ENCODE measurements around the gene PLCL1. TPM values are rescaled to one million over a fixed set of nuclear protein-coding genes. Genes with fewer than 3 reads are reported as not detected.

Gene PLCL1
- total RNA-seq, 2 donors from 2014 or later = 2.0 to 2.9 TPM

- TF ChIP-seq POLR2A (IDR thresholded peaks at IDR 0.05) = no peak
- TF ChIP-seq, protein P1, sequence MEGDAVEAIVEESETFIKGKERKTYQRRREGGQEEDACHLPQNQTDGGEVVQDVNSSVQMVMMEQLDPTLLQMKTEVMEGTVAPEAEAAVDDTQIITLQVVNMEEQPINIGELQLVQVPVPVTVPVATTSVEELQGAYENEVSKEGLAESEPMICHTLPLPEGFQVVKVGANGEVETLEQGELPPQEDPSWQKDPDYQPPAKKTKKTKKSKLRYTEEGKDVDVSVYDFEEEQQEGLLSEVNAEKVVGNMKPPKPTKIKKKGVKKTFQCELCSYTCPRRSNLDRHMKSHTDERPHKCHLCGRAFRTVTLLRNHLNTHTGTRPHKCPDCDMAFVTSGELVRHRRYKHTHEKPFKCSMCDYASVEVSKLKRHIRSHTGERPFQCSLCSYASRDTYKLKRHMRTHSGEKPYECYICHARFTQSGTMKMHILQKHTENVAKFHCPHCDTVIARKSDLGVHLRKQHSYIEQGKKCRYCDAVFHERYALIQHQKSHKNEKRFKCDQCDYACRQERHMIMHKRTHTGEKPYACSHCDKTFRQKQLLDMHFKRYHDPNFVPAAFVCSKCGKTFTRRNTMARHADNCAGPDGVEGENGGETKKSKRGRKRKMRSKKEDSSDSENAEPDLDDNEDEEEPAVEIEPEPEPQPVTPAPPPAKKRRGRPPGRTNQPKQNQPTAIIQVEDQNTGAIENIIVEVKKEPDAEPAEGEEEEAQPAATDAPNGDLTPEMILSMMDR (IDR thresholded peaks at IDR 0.05) = no peak
- H3K4me3 ChIP-seq = no peak overlapping the region
- no peaks in the 10 kb centered on the region for H3K9me3 ChIP-seq
- peak overlapping the region in 1 of 4 donors; percentile 20 for H3K27ac ChIP-seq
- peak in 1 of 4 donors; percentile 33 for DNase-seq
- no peak for ATAC-seq
- H3K36me3 ChIP-seq (replicated peaks in 1 of 2; ENCODE audit: insufficient read depth in 1 of 2, low read depth in 2 of 2) = no peaks in the 10 kb centered on the region
- peaks cover 3% of the 10 kb centered on the region for H3K4me1 ChIP-seq
- WGBS, 2 donors = 50 to 76% methylated on average over 2 of the region's 2 CpGs
- no peaks in the 10 kb centered on the region for H3K27me3 ChIP-seq
- intact Hi-C loops (cut with DNase I) = no loop called here
Measured at GRCh38 chr2:197889041-197889440, 84.6 kb downstream of the PLCL1 start.

GRCh38 chr2:197890168-197890567 lies 85.8 kb downstream of the PLCL1 start:
- ATAC-seq = no peak
- Histone ChIP-seq H3K4me3 (no peak overlapping the region), H3K27me3 (no peaks in the 10 kb centered on the region), H3K9me3 (no peaks in the 10 kb centered on the region), H3K36me3 (replicated peaks in 1 of 2; ENCODE audit: insufficient read depth in 1 of 2, low read depth in 2 of 2) (no peaks in the 10 kb centered on the region), H3K4me1 (peaks cover 12% of the 10 kb centered on the region), H3K27ac (no peak overlapping the region)
- TF ChIP-seq POLR2A (IDR thresholded peaks at IDR 0.05) = no peak
- TF ChIP-seq, protein P1 (IDR thresholded peaks at IDR 0.05) = no peak
- intact Hi-C loops (cut with DNase I) = no loop called here
- WGBS, 2 donors = 48 to 63% methylated on average over 1 of the region's 1 CpG
- DNase-seq = no peak

- H3K27ac ChIP-seq = no peak overlapping the region
- no peak for DNase-seq
- TF ChIP-seq POLR2A (IDR thresholded peaks at IDR 0.05) = no peak
- TF ChIP-seq, protein P1 (IDR thresholded peaks at IDR 0.05) = no peak
Measured at GRCh38 chr2:197891897-197892442, 87.6 kb downstream of the PLCL1 start.

DNA sequence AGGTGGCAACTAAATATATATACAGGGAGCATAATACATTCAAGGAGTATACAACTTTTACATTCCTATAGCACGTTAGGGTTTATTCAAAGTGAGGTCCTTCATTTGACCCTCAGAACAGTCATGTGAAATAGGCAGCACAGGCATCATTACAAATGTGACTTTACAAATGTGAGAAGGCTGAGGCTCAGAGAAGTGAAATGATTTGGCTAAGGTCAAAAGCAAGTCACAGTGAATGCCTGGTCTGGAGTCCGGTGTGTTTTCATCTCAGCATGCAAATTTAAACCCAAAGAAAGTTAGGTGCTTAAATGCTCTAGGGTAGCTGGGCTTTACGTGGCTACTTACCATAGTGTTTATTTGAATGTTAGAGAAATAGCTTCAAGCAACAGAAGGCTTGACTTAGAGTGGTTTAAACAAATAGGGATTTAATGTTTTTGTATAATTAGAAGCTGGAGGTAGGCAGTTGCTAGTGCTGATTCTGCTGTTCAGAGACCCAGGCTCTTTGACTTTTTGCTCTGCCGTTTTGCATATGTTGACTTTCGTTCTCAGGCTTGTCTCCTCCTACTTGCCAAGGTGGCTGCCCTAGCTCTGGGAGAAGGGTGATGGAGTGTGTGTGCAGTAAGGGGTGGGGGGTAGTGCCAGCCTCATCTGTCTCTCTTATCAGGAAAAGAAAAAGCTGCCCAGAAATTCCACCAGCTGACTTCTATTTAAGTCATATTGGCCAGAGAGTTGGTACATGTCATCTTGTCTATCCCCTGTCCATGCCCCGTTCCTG lies 89.2 kb downstream of the PLCL1 start:
- peak; percentile 42 for ATAC-seq
- Histone ChIP-seq H3K9me3 (no peaks in the 10 kb centered on the region), H3K27ac (no peak overlapping the region), H3K36me3 (replicated peaks in 1 of 2; ENCODE audit: insufficient read depth in 1 of 2, low read depth in 2 of 2) (no peaks in the 10 kb centered on the region), H3K27me3 (no peaks in the 10 kb centered on the region), H3K4me3 (no peak overlapping the region), H3K4me1 (peaks cover 12% of the 10 kb centered on the region)
- 51 to 53% methylated on average over 6 of the region's 6 CpGs for WGBS, 2 donors
- peak in 2 of 4 donors; percentile 9 to 13 for DNase-seq
- intact Hi-C loops (cut with DNase I) = no loop called here
- TF ChIP-seq, protein P1 (IDR thresholded peaks at IDR 0.05) = no peak
- no peak for TF ChIP-seq POLR2A (IDR thresholded peaks at IDR 0.05)

More at GRCh38 chr2:197891897-197892442, 87.6 kb downstream of the PLCL1 start:
- intact Hi-C loops (cut with DNase I) = no loop called here
- Histone ChIP-seq H3K27me3 (no peaks in the 10 kb centered on the region), H3K9me3 (no peaks in the 10 kb centered on the region), H3K4me3 (no peak overlapping the region), H3K4me1 (peaks cover 12% of the 10 kb centered on the region), H3K36me3 (replicated peaks in 1 of 2; ENCODE audit: insufficient read depth in 1 of 2, low read depth in 2 of 2) (no peaks in the 10 kb centered on the region)
- 67 to 75% methylated on average over 7 of the region's 7 CpGs for WGBS, 2 donors
- no peak for ATAC-seq
